Neuronal stem cell (in vitro differentiated cells): ENCODE data around the gene TUBGCP5.

Experiments used
- DNase-seq: peaks from one replicate; pipeline ENCODE4 v3.0.0-alpha.2; 2013; ENCODE audit warnings: low spot score
- H2AFZ ChIP-seq: one replicate; pipeline ENCODE4 v1.6.1; 2013; ENCODE audit warnings: mild to moderate bottlenecking, low read length, inconsistent platforms
- H2AK5ac ChIP-seq: 2 replicates; pipeline ENCODE4 v1.6.1; 2013; ENCODE audit warnings: low read depth, mild to moderate bottlenecking, inconsistent platforms, low read length, moderate library complexity, mixed read lengths
- H2BK120ac ChIP-seq: 2 replicates; pipeline ENCODE4 v1.6.1; 2013; ENCODE audit warnings: low read depth, mild to moderate bottlenecking, inconsistent platforms, low read length, moderate library complexity, mixed read lengths
- H2BK12ac ChIP-seq: one replicate; pipeline ENCODE4 v1.6.1; 2013; ENCODE audit warnings: low read length, inconsistent platforms
- H2BK15ac ChIP-seq: 2 replicates; pipeline ENCODE4 v1.6.1; 2013; ENCODE audit warnings: mild to moderate bottlenecking, low read length, inconsistent platforms, mixed read lengths
- H2BK5ac ChIP-seq: one replicate; pipeline ENCODE4 v1.6.1; 2013; ENCODE audit warnings: inconsistent platforms, mild to moderate bottlenecking, low read length, moderate library complexity
- H3K14ac ChIP-seq: one replicate; pipeline ENCODE4 v1.6.1; 2013; ENCODE audit warnings: low read length, inconsistent platforms
- H3K18ac ChIP-seq: 2 replicates; pipeline ENCODE4 v1.6.1; 2013; ENCODE audit warnings: low read length, inconsistent platforms
- H3K23ac ChIP-seq: 2 replicates; pipeline ENCODE4 v1.6.1; 2013; ENCODE audit warnings: low read depth, mild to moderate bottlenecking, mixed read lengths, low read length, inconsistent platforms; ENCODE audit not compliant: poor library complexity
- H3K27ac ChIP-seq: replicated peaks from 3 replicates; pipeline ENCODE4 v1.5.1; 2013; ENCODE audit warnings: low read length, inconsistent platforms
- H3K27me3 ChIP-seq, 3 experiments: 2 replicates each; pipeline ENCODE4 v1.6.1; 2013; ENCODE audit warnings: low read length in 3 of 3, mild to moderate bottlenecking in 2 of 3, inconsistent platforms in 1 of 3, low read depth in 1 of 3, mixed read lengths in 1 of 3, moderate library complexity in 1 of 3; ENCODE audit not compliant: control insufficient read depth in 3 of 3, insufficient read depth in 3 of 3
- H3K36me3 ChIP-seq, 2 donors: replicated peaks in 1 of 2; 2 replicates each; pipeline ENCODE4 v1.6.1; 2013; ENCODE audit warnings: low read length in 2 of 2; ENCODE audit not compliant: control insufficient read depth in 2 of 2, insufficient read depth in 2 of 2
- H3K4ac ChIP-seq: 2 replicates; pipeline ENCODE4 v1.6.1; 2013; ENCODE audit warnings: inconsistent platforms, mild to moderate bottlenecking, low read length, moderate library complexity
- H3K4me1 ChIP-seq, 2 donors: 1 replicate in 1 of 2; 2 replicates in 1 of 2; pipeline ENCODE4 v1.6.1; 2013; ENCODE audit warnings: low read length in 2 of 2, low read depth in 1 of 2; ENCODE audit not compliant: control insufficient read depth in 2 of 2, insufficient read depth in 1 of 2
- H3K4me2 ChIP-seq: one replicate; pipeline ENCODE4 v1.6.1; 2013; ENCODE audit warnings: mild to moderate bottlenecking, low read length, inconsistent platforms; ENCODE audit not compliant: insufficient read depth, poor library complexity, severe bottlenecking
- H3K4me3 ChIP-seq, 2 donors: 2 replicates each; pipeline ENCODE4 v1.5.1; 2013; ENCODE audit warnings: low read length in 2 of 2, mild to moderate bottlenecking in 2 of 2, inconsistent platforms in 1 of 2, moderate library complexity in 1 of 2
- H3K79me1 ChIP-seq: one replicate; pipeline ENCODE4 v1.6.1; 2013; ENCODE audit warnings: low read depth, mild to moderate bottlenecking, inconsistent platforms, low read length, moderate library complexity
- H3K9ac ChIP-seq: one replicate; pipeline ENCODE4 v1.6.1; 2013; ENCODE audit warnings: mild to moderate bottlenecking, low read depth, low read length, inconsistent platforms; ENCODE audit not compliant: poor library complexity
- H3K9me3 ChIP-seq, 2 donors: replicated peaks in 1 of 2; 2 replicates each; pipeline versions ENCODE3 to v1.6.1; 2013; ENCODE audit warnings: low read length in 2 of 2, mild to moderate bottlenecking in 2 of 2, inconsistent platforms in 1 of 2, low read depth in 1 of 2, mixed read lengths in 1 of 2, moderate library complexity in 1 of 2; ENCODE audit not compliant: control insufficient read depth in 2 of 2, insufficient read depth in 1 of 2
- H4K8ac ChIP-seq: one replicate; pipeline ENCODE4 v1.6.1; 2013; ENCODE audit warnings: low read depth, mild to moderate bottlenecking, inconsistent platforms, low read length, moderate library complexity
- H4K91ac ChIP-seq: one replicate; pipeline ENCODE4 v1.6.1; 2013; ENCODE audit warnings: low read length, low read depth, mild to moderate bottlenecking, inconsistent platforms; ENCODE audit not compliant: poor library complexity
- WGBS, 2 donors: extraction: QIAGEN DNeasy Blood & Tissue Kit; methylation state at CpG; one replicate each; pipeline ENCODE4 v1.1.7; 2013; ENCODE audit warnings: missing lambda C conversion rate in 2 of 2, mixed read lengths in 1 of 2; ENCODE audit not compliant: insufficient read length in 2 of 2, insufficient replicate concordance in 1 of 2; ENCODE audit errors: extremely low coverage in 2 of 2; 5-methylcytosine and 5-hydroxymethylcytosine counted together

The TUBGCP5 gene

DNA sequence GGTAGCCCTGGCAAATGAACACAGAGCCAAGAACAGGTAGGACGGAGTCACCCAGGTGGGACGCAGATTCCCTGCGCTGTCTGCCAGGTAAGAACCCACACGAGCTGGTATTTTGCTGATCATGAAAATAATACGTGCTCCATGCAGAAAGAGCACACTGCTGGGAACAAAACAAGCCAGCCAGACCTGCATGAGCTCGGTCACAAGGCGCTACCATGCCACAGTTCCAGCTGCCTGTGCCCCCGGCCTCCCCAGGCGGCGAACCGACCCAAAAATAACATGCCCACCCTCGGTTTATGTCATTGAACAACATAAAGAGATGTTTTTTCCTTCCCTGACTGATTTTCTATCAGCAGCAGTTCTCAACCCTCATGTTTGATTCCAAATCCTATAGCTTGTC lies 85.0 kb downstream of the TUBGCP5 start:
- no peak overlapping the region for H3K14ac ChIP-seq
- no peak overlapping the region for H3K9ac ChIP-seq
- no peak overlapping the region for H2BK12ac ChIP-seq
- no peak overlapping the region for H4K91ac ChIP-seq
- H3K36me3 ChIP-seq, result no peaks in the 10 kb centered on the region
- H3K4ac ChIP-seq, result no peak overlapping the region
- H3K23ac ChIP-seq, result no peak overlapping the region
- peaks cover 19 to 22% of the 10 kb centered on the region in 2 donors for H3K4me1 ChIP-seq
- WGBS, 2 donors, result no CpG with 5 or more reads among the region's 12 CpGs
- no peak overlapping the region for H2BK120ac ChIP-seq
- H3K27me3 ChIP-seq, result no peaks in the 10 kb centered on the region
- no peak overlapping the region for H2BK15ac ChIP-seq
- H3K4me2 ChIP-seq, result no peak overlapping the region
- no peak overlapping the region for H3K18ac ChIP-seq
- H3K9me3 ChIP-seq, result no peaks in the 10 kb centered on the region
- no peak overlapping the region for H2AFZ ChIP-seq
- H3K27ac ChIP-seq, result no peak overlapping the region
- H2BK5ac ChIP-seq, result no peak overlapping the region
- no peak overlapping the region for H2AK5ac ChIP-seq
- peaks cover 4% of the 10 kb centered on the region for H3K79me1 ChIP-seq
- DNase-seq, result no peak
- no peak overlapping the region for H3K4me3 ChIP-seq
- no peak overlapping the region for H4K8ac ChIP-seq

DNA sequence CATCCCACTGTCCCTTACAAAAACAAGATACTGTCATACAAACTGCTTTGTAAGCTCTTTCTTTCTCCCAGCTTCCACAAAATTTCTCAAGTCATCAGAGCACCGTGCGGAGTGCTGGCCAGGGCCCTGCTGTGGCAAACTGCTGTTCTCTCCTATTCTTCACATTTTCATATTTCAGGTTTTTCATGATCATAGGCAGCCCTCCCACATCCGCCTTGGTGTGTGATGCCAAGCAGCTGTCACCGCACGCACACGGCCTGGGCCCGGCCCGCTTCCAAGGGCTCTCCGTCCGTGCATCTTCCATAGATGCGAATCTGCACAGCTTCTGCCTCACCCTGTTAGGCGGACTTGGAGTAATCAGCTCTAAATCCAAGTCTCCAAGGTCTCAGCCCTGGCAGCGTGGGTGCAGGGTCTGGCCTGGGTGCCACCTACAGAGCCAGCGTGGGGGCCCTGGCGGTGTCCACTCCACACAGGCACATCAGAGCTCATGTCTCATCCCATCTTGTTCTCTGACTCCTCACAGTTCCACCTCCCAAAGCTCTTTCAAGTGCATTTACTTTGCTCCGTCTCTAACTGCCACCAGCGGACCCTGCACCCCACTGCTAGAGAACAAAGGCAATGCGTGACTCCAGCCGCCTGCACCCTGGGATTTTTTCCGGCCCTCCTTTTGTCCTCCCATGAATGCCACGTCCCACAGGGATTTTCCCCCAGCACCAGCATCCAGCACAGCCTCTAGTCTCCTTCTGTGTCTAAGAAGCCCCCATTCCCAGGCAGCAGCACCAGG lies 86.4 kb downstream of the TUBGCP5 start:
- Histone ChIP-seq H3K27me3 (no peaks in the 10 kb centered on the region), H4K8ac (no peak overlapping the region), H3K4me1 (peaks cover 19 to 22% of the 10 kb centered on the region in 2 donors), H3K18ac (peak overlapping the region; percentile 72), H2AK5ac (peak overlapping the region; percentile 72), H3K23ac (peak overlapping the region; percentile 18), H3K9me3 (no peaks in the 10 kb centered on the region), H2BK5ac (peak overlapping the region; percentile 15), H2AFZ (no peak overlapping the region), H3K27ac (no peak overlapping the region), H3K79me1 (peaks cover 6% of the 10 kb centered on the region), H3K14ac (peak overlapping the region; percentile 58), H2BK12ac (no peak overlapping the region), H3K4ac (peak overlapping the region; percentile 10), H2BK15ac (no peak overlapping the region), H3K36me3 (no peaks in the 10 kb centered on the region), H4K91ac (no peak overlapping the region), H3K4me3 (no peak overlapping the region), H3K9ac (no peak overlapping the region), H2BK120ac (no peak overlapping the region), H3K4me2 (peak overlapping the region; percentile 14)
- DNase-seq, result peak; percentile 26
- no CpG with 5 or more reads among the region's 21 CpGs for WGBS, 2 donors

DNA sequence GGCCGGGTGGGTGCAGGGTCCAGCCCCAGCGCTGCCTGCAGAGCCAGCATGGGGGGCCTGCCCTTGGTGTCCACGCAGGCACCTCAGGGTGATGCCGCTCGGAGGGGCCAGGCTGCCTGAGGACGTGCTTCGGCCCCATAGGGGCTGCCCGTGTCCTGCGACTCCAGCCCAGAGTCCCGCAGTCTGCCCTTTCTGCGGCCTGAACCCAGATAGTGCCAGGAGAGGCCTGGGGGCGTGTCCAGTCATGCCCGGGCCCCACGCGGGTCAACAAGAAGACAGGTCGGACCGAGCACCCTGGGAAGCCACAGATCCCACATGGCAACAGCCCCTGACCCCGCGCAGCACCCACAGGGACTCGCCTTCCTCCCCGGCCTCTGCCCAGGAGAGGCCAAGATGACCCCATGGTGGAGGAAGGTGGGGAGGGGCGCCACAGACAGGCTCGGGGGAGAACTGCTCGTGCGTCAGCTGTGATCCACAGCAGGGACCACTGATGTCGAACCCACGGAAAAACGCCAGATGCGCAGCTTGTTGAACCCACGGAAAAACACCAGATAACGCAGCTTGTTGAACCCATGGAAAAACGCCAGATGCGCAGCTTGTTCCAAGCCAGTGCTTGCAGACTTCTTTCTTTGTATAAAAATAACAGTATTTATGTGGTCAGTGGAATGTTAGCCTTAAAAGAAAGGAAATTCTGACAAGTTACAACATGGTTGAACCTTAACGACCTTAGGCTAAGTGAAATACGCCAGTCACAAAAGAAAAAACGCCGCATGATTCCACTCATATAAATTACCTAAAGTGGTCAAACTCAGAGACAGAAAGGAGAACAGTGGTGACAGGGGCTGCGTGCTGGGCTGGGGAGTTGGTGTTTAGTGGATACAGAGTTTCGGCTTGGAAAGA lies 87.7 kb downstream of the TUBGCP5 start:
- Histone ChIP-seq H3K9me3 (no peaks in the 10 kb centered on the region), H3K18ac (peak overlapping the region; percentile 72), H2BK12ac (no peak overlapping the region), H3K9ac (no peak overlapping the region), H3K23ac (no peak overlapping the region), H3K4me1 (peaks cover 17 to 21% of the 10 kb centered on the region in 2 donors), H3K14ac (no peak overlapping the region), H2AFZ (no peak overlapping the region), H3K79me1 (peaks cover 11% of the 10 kb centered on the region), H3K4me3 (no peak overlapping the region), H2BK120ac (no peak overlapping the region), H2BK15ac (no peak overlapping the region), H2BK5ac (peak overlapping the region; percentile 39), H2AK5ac (peak overlapping the region; percentile 7), H3K4ac (no peak overlapping the region), H4K8ac (no peak overlapping the region), H4K91ac (no peak overlapping the region), H3K27me3 (no peaks in the 10 kb centered on the region), H3K27ac (no peak overlapping the region), H3K4me2 (no peak overlapping the region), H3K36me3 (peaks cover 3 to 5% of the 10 kb centered on the region in 2 donors)
- DNase-seq, result no peak
- no CpG with 5 or more reads among the region's 39 CpGs for WGBS, 2 donors

DNA sequence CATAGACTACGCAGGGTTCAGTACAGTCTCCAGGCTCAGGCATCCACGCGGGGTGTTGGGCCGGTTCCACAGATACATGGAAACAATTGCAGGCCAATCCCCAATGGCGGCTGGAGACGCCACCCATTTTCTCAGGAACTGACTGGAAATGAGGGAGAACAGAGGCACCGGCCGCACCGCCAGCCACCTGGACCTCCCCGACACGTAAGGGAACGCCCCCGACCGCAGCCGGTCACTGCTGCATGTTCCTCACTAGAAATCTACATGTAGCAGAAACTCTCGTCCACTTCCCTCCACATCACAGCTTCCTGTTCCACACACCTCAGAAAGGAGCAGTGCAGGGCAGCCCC lies 88.4 kb downstream of the TUBGCP5 start:
- DNase-seq, result no peak
- Histone ChIP-seq H3K36me3 (peaks cover 3 to 6% of the 10 kb centered on the region in 2 donors), H2BK120ac (no peak overlapping the region), H3K23ac (no peak overlapping the region), H4K91ac (no peak overlapping the region), H2BK5ac (peak overlapping the region; percentile 39), H2AFZ (no peak overlapping the region), H2BK12ac (no peak overlapping the region), H3K27me3 (no peaks in the 10 kb centered on the region), H3K4me2 (no peak overlapping the region), H3K9ac (no peak overlapping the region), H4K8ac (no peak overlapping the region), H3K14ac (no peak overlapping the region), H3K9me3 (no peaks in the 10 kb centered on the region), H3K79me1 (peaks cover 11% of the 10 kb centered on the region), H2BK15ac (no peak overlapping the region), H2AK5ac (peak overlapping the region; percentile 7), H3K18ac (peak overlapping the region; percentile 62), H3K27ac (no peak overlapping the region), H3K4ac (no peak overlapping the region), H3K4me1 (peaks cover 11 to 20% of the 10 kb centered on the region in 2 donors), H3K4me3 (no peak overlapping the region)
- no CpG with 5 or more reads among the region's 16 CpGs for WGBS, 2 donors
